ENCODE measurements around the gene MFN2. TPM values are rescaled to one million over a fixed set of nuclear protein-coding genes. Genes with fewer than 3 reads are reported as not detected.

Gene MFN2
- total and polyA plus RNA-seq, 9 of the 15 experiments (the other 6 are each of a cell fraction or from before 2014, with no cell fraction given), result 10.5 to 158 (median 87.1) TPM

GRCh38 chr1:11952455-11953109, 27.7 kb upstream of the MFN2 start:
- Histone ChIP-seq H3K4me1 (replicated peaks in 1 of 2; ENCODE audit: control insufficient read depth in 2 of 2, insufficient read depth in 2 of 2, low read length in 2 of 2) (peaks cover 7 to 11% of the 10 kb centered on the region in 2 experiments; a peak in 4 of 5 replicates), H4K20me1 (replicated peaks; ENCODE audit: control insufficient read depth, insufficient read depth, low read length) (no peaks in the 10 kb centered on the region), H3K9ac (ENCODE audit: insufficient read depth in 1 of 2, low read depth in 2 of 2, low read length in 2 of 2) (no peak overlapping the region), H3K4me3 (no peak overlapping the region), H3K27ac (ENCODE audit: extremely low read depth, low read depth, low read length) (no peak overlapping the region), H3K36me3 (ENCODE audit: control insufficient read depth, insufficient read depth, low read length) (peaks cover 83% of the 10 kb centered on the region), H3K9me3 (replicated peaks; ENCODE audit: control insufficient read depth, insufficient read depth, low read depth, low read length) (peaks cover 8% of the 10 kb centered on the region), H2AFZ (ENCODE audit: low read depth, low read length) (no peak overlapping the region), H3K27me3 (ENCODE audit: control insufficient read depth in 2 of 2, insufficient read depth in 2 of 2, low read length in 2 of 2) (no peaks in the 10 kb centered on the region), H3K79me2 (ENCODE audit: control insufficient read depth, insufficient read depth, low read length) (no peaks in the 10 kb centered on the region; the same call in 2 of the 3 replicates), H3K4me2 (ENCODE audit: insufficient read depth, low read length) (no peak overlapping the region), H3K9me1 (ENCODE audit: control insufficient read depth, insufficient read depth, low read length) (no peaks in the 10 kb centered on the region)
- ChIA-PET CTCF (ENCODE audit: low intra/inter-chr PET ratio) (no interaction called here), POLR2A (interaction anchor here (0.6 to 15.9 kb wide), 4 partner anchors 12 to 48 kb away, joined by 3 to 112 read pairs (median 5); no protein-coding TSS in a partner anchor)
- intact Hi-C loops (cut with micrococcal nuclease), result no loop called here
- no TSS peak for BruUV-seq (replicated peaks)
- FAIRE-seq (no peak), DNase-seq (ENCODE audit: extremely low read depth in 1 of 4, low spot score in 3 of 4) (no peak), ATAC-seq (no peak)
- TF ChIP-seq GATAD2B (IDR thresholded peaks at IDR 0.05; ENCODE audit: borderline replicate concordance) (no peak), MEF2D (tag; conservative IDR thresholded peaks at IDR 0.05; ENCODE audit: low read depth) (no peak), DACH1 (IDR thresholded peaks at IDR 0.05; ENCODE audit: partially characterized antibody) (peak; percentile 52), HDGF (IDR thresholded peaks at IDR 0.05) (no peak), ZNF121 (CRISPR knock-in tag; conservative IDR thresholded peaks at IDR 0.05) (no peak), IRF2 (CRISPR knock-in tag; IDR thresholded peaks at IDR 0.05) (no peak), RBM17 (IDR thresholded peaks at IDR 0.05; ENCODE audit: borderline replicate concordance, low read depth, low read length) (no peak), TCF3 (CRISPR knock-in tag; IDR thresholded peaks at IDR 0.05) (no peak), FOXK2 (conservative IDR thresholded peaks at IDR 0.05 in 1 of 2, IDR thresholded peaks at IDR 0.05 in 1 of 2; ENCODE audit: low read depth in 2 of 2) (no peak), HNRNPUL1 (IDR thresholded peaks at IDR 0.05; ENCODE audit: low read length) (no peak), POLR2G (IDR thresholded peaks at IDR 0.05; ENCODE audit: low read depth, low read length) (peak; percentile 30; the same call in 1 of the 2 replicates), NCOA6 (IDR thresholded peaks at IDR 0.05) (no peak)
- TF ChIP-seq, protein P1, sequence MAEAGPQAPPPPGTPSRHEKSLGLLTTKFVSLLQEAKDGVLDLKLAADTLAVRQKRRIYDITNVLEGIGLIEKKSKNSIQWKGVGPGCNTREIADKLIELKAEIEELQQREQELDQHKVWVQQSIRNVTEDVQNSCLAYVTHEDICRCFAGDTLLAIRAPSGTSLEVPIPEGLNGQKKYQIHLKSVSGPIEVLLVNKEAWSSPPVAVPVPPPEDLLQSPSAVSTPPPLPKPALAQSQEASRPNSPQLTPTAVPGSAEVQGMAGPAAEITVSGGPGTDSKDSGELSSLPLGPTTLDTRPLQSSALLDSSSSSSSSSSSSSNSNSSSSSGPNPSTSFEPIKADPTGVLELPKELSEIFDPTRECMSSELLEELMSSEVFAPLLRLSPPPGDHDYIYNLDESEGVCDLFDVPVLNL (CRISPR knock-in tag; IDR thresholded peaks at IDR 0.05; ENCODE audit: low read depth), result no peak
- in situ Hi-C loops (cut with MboI), result no loop called here
- WGBS (ENCODE audit: insufficient coverage, low coverage, missing lambda C conversion rate), result 64% methylated on average over 11 of the region's 11 CpGs
